HEK293T (cell line): Measurements from ENCODE around the gene ADCY10.

Experiments
- BHLHE40 ChIP-seq: fragments of 450-650 bp; IDR thresholded peaks from 2 replicates; pipeline ENCODE4 v1.6.1; 2016; ENCODE audit warnings: mild to moderate bottlenecking, moderate library complexity, borderline replicate concordance
- FOXK2 ChIP-seq: fragments of 450-650 bp; IDR thresholded peaks from 2 replicates; pipeline ENCODE4 v1.6.1; 2016; ENCODE audit warnings: mild to moderate bottlenecking
- FOXM1 ChIP-seq: fragments of 450-650 bp; IDR thresholded peaks from 2 replicates; pipeline ENCODE4 v1.6.1; 2017; ENCODE audit warnings: mild to moderate bottlenecking, borderline replicate concordance
- NFRKB ChIP-seq: fragments of 450-650 bp; IDR thresholded peaks from 2 replicates; pipeline ENCODE4 v1.6.1; 2016; ENCODE audit warnings: mild to moderate bottlenecking, moderate library complexity
- SP1 ChIP-seq: fragments of 450-650 bp; IDR thresholded peaks from 2 replicates; pipeline ENCODE4 v1.6.1; 2017
- SUZ12 ChIP-seq: fragments of 450-650 bp; IDR thresholded peaks from 2 replicates; pipeline ENCODE4 v1.6.1; 2016; ENCODE audit warnings: mild to moderate bottlenecking
- ZNF384 ChIP-seq: fragments of 450-650 bp; IDR thresholded peaks from 2 replicates; pipeline ENCODE4 v1.6.1; 2016

GRCh38 chr1:167880580-167881021, 33.3 kb downstream of the ADCY10 start:
- TF ChIP-seq ZNF384: no peak
- no peak for TF ChIP-seq FOXK2
- no peak for TF ChIP-seq FOXM1
- TF ChIP-seq BHLHE40: no peak
- no peak for TF ChIP-seq SP1
- no peak for TF ChIP-seq NFRKB
- TF ChIP-seq SUZ12: no peak
